HL-60 (cell line): Measurements from ENCODE around the gene CACNA1C.

ENCODE experiments used
- DNase-seq, 2 experiments: peaks; one replicate each; pipeline ENCODE4 v3.0.0-alpha.2; 2010 to 2020; ENCODE audit warnings: low read depth in 1 of 2, low spot score in 1 of 2
- H3K27ac ChIP-seq: fragments of 250-450 bp; sonication (Bioruptor Pico); replicated peaks from 2 replicates; pipeline ENCODE4 v1.5.1; 2020; ENCODE audit warnings: mild to moderate bottlenecking, moderate library complexity
- H3K27me3 ChIP-seq: fragments of 250-450 bp; sonication (Bioruptor Pico); 2 replicates; pipeline ENCODE4 v1.5.1; 2021; ENCODE audit warnings: mild to moderate bottlenecking, moderate library complexity; ENCODE audit not compliant: insufficient read depth, poor library complexity, severe bottlenecking
- H3K4me3 ChIP-seq: replicated peaks from 2 replicates; pipeline ENCODE4 v1.5.1; 2011; ENCODE audit warnings: mild to moderate bottlenecking, control low read depth, low read length; ENCODE audit not compliant: insufficient read depth
- GABPA ChIP-seq: IDR thresholded peaks from 2 replicates; pipeline ENCODE4 v1.6.1; 2012; ENCODE audit warnings: low read depth
- POLR2AphosphoS5 ChIP-seq: IDR thresholded peaks from 2 replicates; pipeline ENCODE4 v1.6.1; 2012; ENCODE audit warnings: low read depth
- SPI1 ChIP-seq: IDR thresholded peaks from 2 replicates; pipeline ENCODE4 v1.6.1; 2012; ENCODE audit warnings: low read depth, mild to moderate bottlenecking, borderline replicate concordance
- TF ChIP-seq, protein P1 (sequence below): IDR thresholded peaks from 2 replicates; pipeline ENCODE4 v1.6.1; 2012; ENCODE audit warnings: low read depth; ENCODE audit not compliant: insufficient replicate concordance
- TF ChIP-seq, protein P2 (sequence below): IDR thresholded peaks from one replicate; pipeline ENCODE4 v1.5.1; 2011; ENCODE audit warnings: low read length, control low read depth, inconsistent platforms; ENCODE audit not compliant: insufficient read depth

Gene CACNA1C

DNA sequence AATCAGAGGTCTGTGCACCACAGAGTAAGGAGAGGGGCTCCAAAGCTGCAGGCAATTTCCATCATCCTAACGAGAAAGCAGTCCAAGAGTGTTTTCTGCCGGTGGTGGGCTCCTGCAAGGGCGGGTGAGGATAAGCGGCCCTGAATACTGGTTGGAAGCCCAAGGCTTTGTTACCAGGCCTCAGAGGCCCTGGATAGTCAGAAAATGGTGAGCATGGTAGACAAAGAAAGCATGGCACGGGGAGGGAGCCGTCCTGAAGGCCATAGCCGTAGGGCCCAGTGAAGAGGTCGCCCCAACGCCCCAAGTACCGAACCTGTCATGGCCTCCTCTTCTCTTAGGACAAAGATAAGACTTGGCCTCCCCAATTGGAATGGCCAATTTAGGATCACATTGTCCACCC, 435.3 kb downstream of the CACNA1C start:
- no peak for TF ChIP-seq GABPA
- TF ChIP-seq, protein P1, sequence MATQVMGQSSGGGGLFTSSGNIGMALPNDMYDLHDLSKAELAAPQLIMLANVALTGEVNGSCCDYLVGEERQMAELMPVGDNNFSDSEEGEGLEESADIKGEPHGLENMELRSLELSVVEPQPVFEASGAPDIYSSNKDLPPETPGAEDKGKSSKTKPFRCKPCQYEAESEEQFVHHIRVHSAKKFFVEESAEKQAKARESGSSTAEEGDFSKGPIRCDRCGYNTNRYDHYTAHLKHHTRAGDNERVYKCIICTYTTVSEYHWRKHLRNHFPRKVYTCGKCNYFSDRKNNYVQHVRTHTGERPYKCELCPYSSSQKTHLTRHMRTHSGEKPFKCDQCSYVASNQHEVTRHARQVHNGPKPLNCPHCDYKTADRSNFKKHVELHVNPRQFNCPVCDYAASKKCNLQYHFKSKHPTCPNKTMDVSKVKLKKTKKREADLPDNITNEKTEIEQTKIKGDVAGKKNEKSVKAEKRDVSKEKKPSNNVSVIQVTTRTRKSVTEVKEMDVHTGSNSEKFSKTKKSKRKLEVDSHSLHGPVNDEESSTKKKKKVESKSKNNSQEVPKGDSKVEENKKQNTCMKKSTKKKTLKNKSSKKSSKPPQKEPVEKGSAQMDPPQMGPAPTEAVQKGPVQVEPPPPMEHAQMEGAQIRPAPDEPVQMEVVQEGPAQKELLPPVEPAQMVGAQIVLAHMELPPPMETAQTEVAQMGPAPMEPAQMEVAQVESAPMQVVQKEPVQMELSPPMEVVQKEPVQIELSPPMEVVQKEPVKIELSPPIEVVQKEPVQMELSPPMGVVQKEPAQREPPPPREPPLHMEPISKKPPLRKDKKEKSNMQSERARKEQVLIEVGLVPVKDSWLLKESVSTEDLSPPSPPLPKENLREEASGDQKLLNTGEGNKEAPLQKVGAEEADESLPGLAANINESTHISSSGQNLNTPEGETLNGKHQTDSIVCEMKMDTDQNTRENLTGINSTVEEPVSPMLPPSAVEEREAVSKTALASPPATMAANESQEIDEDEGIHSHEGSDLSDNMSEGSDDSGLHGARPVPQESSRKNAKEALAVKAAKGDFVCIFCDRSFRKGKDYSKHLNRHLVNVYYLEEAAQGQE, result no peak
- no peak for TF ChIP-seq POLR2AphosphoS5
- TF ChIP-seq, protein P2, sequence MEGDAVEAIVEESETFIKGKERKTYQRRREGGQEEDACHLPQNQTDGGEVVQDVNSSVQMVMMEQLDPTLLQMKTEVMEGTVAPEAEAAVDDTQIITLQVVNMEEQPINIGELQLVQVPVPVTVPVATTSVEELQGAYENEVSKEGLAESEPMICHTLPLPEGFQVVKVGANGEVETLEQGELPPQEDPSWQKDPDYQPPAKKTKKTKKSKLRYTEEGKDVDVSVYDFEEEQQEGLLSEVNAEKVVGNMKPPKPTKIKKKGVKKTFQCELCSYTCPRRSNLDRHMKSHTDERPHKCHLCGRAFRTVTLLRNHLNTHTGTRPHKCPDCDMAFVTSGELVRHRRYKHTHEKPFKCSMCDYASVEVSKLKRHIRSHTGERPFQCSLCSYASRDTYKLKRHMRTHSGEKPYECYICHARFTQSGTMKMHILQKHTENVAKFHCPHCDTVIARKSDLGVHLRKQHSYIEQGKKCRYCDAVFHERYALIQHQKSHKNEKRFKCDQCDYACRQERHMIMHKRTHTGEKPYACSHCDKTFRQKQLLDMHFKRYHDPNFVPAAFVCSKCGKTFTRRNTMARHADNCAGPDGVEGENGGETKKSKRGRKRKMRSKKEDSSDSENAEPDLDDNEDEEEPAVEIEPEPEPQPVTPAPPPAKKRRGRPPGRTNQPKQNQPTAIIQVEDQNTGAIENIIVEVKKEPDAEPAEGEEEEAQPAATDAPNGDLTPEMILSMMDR, result no peak
- no peak for TF ChIP-seq SPI1
- no peak overlapping the region for H3K4me3 ChIP-seq
- no peak overlapping the region for H3K27ac ChIP-seq
- no peaks in the 10 kb centered on the region for H3K27me3 ChIP-seq
- no peak for DNase-seq

DNA sequence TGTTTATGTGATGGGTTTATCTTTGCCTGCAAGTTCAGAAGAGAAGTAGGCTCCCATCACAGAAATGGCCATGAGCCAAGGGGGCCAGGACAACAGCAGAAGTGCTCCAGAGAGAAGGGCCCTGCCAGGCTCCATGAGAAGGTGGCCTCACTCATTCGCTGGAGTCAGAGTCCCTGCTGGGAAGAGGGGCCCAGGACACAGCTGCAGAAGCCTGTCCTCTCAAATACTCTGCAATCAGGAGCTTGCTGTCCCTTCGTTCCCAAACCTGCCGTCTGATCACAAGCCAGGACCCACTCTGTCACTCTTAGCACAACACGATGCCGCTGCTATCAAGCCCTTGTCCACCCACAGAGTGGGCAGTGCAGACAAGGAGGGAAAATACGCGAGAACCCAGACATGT, 435.8 kb downstream of the CACNA1C start:
- H3K27me3 ChIP-seq, result no peaks in the 10 kb centered on the region
- no peak for DNase-seq
- no peak for TF ChIP-seq POLR2AphosphoS5
- no peak for TF ChIP-seq SPI1
- TF ChIP-seq GABPA, result no peak
- TF ChIP-seq, protein P1, result no peak
- TF ChIP-seq, protein P2, result no peak

DNA sequence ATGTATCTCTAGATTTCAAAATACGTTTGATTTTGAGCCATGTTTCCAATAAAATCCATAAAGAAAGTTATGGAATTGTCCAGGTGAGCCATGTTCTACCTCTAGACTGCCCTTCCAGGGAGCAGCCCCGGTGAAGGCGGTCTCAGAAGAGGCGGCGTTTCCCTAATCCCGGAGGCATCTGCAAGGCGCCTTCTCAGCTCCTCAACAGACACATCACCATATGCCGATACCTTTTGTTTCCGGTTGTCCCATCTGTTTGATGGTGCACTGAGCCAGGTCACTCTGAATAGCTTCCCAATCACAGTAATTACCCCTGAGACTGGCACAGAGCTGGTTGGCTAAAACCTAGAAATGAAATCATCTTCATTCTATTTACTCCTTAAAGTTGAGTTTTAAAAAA, 436.5 kb downstream of the CACNA1C start:
- Histone ChIP-seq H3K27ac (no peak overlapping the region), H3K27me3 (no peaks in the 10 kb centered on the region), H3K4me3 (no peak overlapping the region)
- no peak for DNase-seq
- TF ChIP-seq, protein P2, result no peak
- TF ChIP-seq POLR2AphosphoS5 (no peak), GABPA (no peak), SPI1 (no peak)
- TF ChIP-seq, protein P1, result no peak

More for the DNA sequence above, 435.8 kb downstream of the CACNA1C start:
- Histone ChIP-seq H3K27ac (no peak overlapping the region), H3K4me3 (no peak overlapping the region)
